Uterus (tissue), 4 donors: Measurements from ENCODE around the gene FAM78A. TPM values are rescaled to one million over a fixed set of nuclear protein-coding genes. Genes with fewer than 3 reads are reported as not detected.

Source experiments
- DNase-seq, 2 donors: peaks; one replicate each; pipeline ENCODE4 v3.0.0-alpha.2; 2019 to 2020
- H3K27ac ChIP-seq, 2 donors: fragments of 200-600 bp; sonication (generic); 1 replicate in 1 of 2; 2 replicates in 1 of 2; pipeline ENCODE4 v1.5.1; 2016 to 2018
- H3K27me3 ChIP-seq, 2 donors: fragments of 200-600 bp; sonication (generic); one replicate each; pipeline ENCODE4 v1.5.1; 2018 to 2019; ENCODE audit warnings: control low read depth in 1 of 2
- H3K36me3 ChIP-seq, 2 donors: fragments of 200-600 bp; sonication (generic); one replicate each; pipeline ENCODE4 v1.5.1; 2019; ENCODE audit warnings: control low read depth in 1 of 2
- H3K4me1 ChIP-seq, 2 donors: fragments of 200-600 bp; sonication (generic); one replicate each; pipeline ENCODE4 v1.5.1; 2018 to 2019; ENCODE audit warnings: control low read depth in 1 of 2
- H3K4me3 ChIP-seq, 2 donors: fragments of 200-600 bp; sonication (generic); 1 replicate in 1 of 2; 2 replicates in 1 of 2; pipeline ENCODE4 v1.5.1; 2018 to 2019; ENCODE audit warnings: mild to moderate bottlenecking in 1 of 2
- H3K9me3 ChIP-seq, 2 donors: fragments of 200-600 bp; sonication (generic); one replicate each; pipeline ENCODE4 v1.5.1; 2019; ENCODE audit warnings: control low read depth in 1 of 2
- CTCF ChIP-seq, 4 experiments: fragments of 200-600 bp in 2 of 4; fragments of 450-650 bp in 2 of 4; sonication (generic) in 2 of 4; IDR thresholded peaks; one replicate each; pipeline ENCODE4 v1.5.1; 2016 to 2019; ENCODE audit warnings: antibody characterized with exemption in 4 of 4, mild to moderate bottlenecking in 2 of 4, moderate library complexity in 1 of 4
- POLR2A ChIP-seq, 2 donors: fragments of 450-650 bp; IDR thresholded peaks; one replicate each; pipeline ENCODE4 v1.6.1; 2016; ENCODE audit warnings: antibody characterized with exemption in 2 of 2, mild to moderate bottlenecking in 1 of 2, moderate library complexity in 1 of 2
- intact Hi-C: fragments of 100-400 bp; cut with DNase I; formaldehyde crosslinking; loops from one replicate; pipeline ENCODE4 v1.15.1; 2023; ENCODE audit warnings: low total_unique reads
- total RNA-seq, 4 donors: library from RNA; depleted of rRNA in 3 of 4; stranded (reverse); fragments of >200 nt in 3 of 4; gene quantifications; one replicate each; pipeline versions ENCODE4 v1.1.0 to v1.2.4, GENCODE V29; 2014 to 2023
- donor health status: DM: yes; HTN: yes; CAD: no.

The FAM78A gene
- total RNA-seq, 4 donors from 2014 or later: 0.26 to 15.9 (median 3.6) TPM

- Histone ChIP-seq H3K36me3 (no peaks in the 10 kb centered on the region), H3K4me1 (no peaks in the 10 kb centered on the region), H3K4me3 (no peak overlapping the region), H3K27ac (no peak overlapping the region), H3K9me3 (no peaks in the 10 kb centered on the region), H3K27me3 (no peaks in the 10 kb centered on the region)
- TF ChIP-seq CTCF (IDR thresholded peaks at IDR 0.05): no peak
- no peak for DNase-seq
- intact Hi-C loops: no loop called here
These were observed 24.1 kb upstream of the FAM78A start for GRCh38 chr9:131300444-131300843.

DNA sequence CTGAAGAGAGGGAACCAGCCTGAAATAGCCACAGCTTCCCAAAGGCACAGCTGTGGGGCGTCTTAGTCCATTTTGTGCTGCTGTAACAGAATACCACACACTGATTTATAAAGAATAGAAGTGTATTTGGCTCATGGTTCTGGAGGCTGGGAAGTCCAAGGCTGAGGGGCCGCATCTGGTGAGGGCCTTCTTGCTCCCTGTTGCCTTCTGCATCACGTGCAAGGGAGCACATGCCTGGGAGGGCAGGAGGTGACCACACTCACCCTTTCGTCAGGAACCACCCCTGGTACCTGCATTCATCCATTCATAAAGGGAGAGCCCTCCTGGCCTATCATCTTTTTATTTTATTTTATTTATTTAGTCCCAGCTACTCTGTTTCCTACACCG lies 23.6 kb upstream of the FAM78A start:
- H3K4me3 ChIP-seq: no peak overlapping the region
- no peak overlapping the region for H3K27ac ChIP-seq
- no peaks in the 10 kb centered on the region for H3K27me3 ChIP-seq
- no peaks in the 10 kb centered on the region for H3K36me3 ChIP-seq
- H3K9me3 ChIP-seq: no peaks in the 10 kb centered on the region
- no peaks in the 10 kb centered on the region for H3K4me1 ChIP-seq
- TF ChIP-seq CTCF (IDR thresholded peaks at IDR 0.05) (no peak), POLR2A (IDR thresholded peaks at IDR 0.05) (no peak)
- no peak for DNase-seq
- intact Hi-C loops: no loop called here

- no peaks in the 10 kb centered on the region for H3K36me3 ChIP-seq
- H3K4me3 ChIP-seq: no peak overlapping the region
- H3K9me3 ChIP-seq: no peaks in the 10 kb centered on the region
- H3K27ac ChIP-seq: no peak overlapping the region
- no peaks in the 10 kb centered on the region for H3K27me3 ChIP-seq
- no peak for DNase-seq
- TF ChIP-seq CTCF (IDR thresholded peaks at IDR 0.05) (no peak), POLR2A (IDR thresholded peaks at IDR 0.05) (no peak)
- H3K4me1 ChIP-seq: no peaks in the 10 kb centered on the region
- intact Hi-C loops: no loop called here
These were observed 23.1 kb upstream of the FAM78A start for GRCh38 chr9:131299346-131299960.

- Histone ChIP-seq H3K36me3 (no peaks in the 10 kb centered on the region), H3K27me3 (no peaks in the 10 kb centered on the region), H3K4me1 (no peaks in the 10 kb centered on the region), H3K27ac (no peak overlapping the region), H3K4me3 (no peak overlapping the region), H3K9me3 (no peaks in the 10 kb centered on the region)
- no peak for TF ChIP-seq POLR2A (IDR thresholded peaks at IDR 0.05)
- no peak for TF ChIP-seq CTCF (IDR thresholded peaks at IDR 0.05)
- intact Hi-C loops: no loop called here
- DNase-seq: no peak
These were observed 22.5 kb upstream of the FAM78A start for GRCh38 chr9:131298816-131299215.

GRCh38 chr9:131298341-131298740 lies 22.0 kb upstream of the FAM78A start:
- H3K4me1 ChIP-seq: no peaks in the 10 kb centered on the region
- H3K36me3 ChIP-seq: no peaks in the 10 kb centered on the region
- DNase-seq: no peak
- intact Hi-C loops: no loop called here
- H3K4me3 ChIP-seq: no peak overlapping the region
- H3K27me3 ChIP-seq: no peaks in the 10 kb centered on the region
- no peaks in the 10 kb centered on the region for H3K9me3 ChIP-seq
- TF ChIP-seq POLR2A (IDR thresholded peaks at IDR 0.05) (no peak), CTCF (IDR thresholded peaks at IDR 0.05) (no peak)
- H3K27ac ChIP-seq: no peak overlapping the region
